GM21786 (cell line): ENCODE data around the gene CFAP251.
A peak's percentile ranks its signal among the peaks of the same experiment; 100 is the strongest.
"Not testable (repeated sequence)": the region's sequence is repeated elsewhere in the genome, so short reads cannot be mapped to it uniquely, and the experiment has no call there.

Experiments
- ATAC-seq: cut with Tn5 transposase; IDR thresholded peaks from one replicate; pipeline ENCODE4 v1.9.1; 2021; ENCODE audit not compliant: unreplicated experiment

CFAP251 gene, protein sequence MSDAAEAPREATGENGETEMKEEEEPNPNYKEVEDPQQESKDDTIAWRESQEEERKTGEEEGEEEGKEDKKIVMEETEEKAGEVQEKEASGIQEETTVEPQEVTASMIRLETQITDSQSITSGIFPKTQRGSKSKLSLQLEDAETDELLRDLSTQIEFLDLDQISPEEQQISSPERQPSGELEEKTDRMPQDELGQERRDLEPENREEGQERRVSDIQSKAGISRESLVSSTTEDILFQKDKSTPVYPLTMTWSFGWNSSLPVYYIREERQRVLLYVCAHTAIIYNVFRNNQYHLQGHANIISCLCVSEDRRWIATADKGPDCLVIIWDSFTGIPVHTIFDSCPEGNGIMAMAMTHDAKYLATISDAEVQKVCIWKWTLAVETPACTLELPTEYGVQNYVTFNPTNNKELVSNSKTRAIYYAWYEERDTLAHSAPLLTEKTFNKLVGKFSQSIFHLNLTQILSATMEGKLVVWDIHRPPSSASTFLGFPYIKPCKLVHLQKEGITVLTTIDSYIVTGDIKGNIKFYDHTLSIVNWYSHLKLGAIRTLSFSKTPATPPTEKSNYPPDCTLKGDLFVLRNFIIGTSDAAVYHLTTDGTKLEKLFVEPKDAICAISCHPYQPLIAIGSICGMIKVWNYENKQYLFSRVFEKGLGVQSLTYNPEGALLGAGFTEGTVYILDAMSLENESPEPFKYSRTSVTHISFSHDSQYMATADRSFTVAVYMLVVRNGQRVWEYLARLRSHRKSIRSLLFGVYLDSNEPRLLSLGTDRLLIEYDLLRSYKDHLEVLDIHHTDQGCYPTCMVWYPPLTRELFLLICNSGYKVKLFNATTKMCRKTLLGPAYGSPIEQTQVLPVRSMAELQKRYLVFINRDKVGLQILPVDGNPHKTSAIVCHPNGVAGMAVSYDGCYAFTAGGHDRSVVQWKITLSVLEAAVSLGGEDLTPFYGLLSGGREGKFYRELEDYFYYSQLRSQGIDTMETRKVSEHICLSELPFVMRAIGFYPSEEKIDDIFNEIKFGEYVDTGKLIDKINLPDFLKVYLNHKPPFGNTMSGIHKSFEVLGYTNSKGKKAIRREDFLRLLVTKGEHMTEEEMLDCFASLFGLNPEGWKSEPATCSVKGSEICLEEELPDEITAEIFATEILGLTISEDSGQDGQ

DNA sequence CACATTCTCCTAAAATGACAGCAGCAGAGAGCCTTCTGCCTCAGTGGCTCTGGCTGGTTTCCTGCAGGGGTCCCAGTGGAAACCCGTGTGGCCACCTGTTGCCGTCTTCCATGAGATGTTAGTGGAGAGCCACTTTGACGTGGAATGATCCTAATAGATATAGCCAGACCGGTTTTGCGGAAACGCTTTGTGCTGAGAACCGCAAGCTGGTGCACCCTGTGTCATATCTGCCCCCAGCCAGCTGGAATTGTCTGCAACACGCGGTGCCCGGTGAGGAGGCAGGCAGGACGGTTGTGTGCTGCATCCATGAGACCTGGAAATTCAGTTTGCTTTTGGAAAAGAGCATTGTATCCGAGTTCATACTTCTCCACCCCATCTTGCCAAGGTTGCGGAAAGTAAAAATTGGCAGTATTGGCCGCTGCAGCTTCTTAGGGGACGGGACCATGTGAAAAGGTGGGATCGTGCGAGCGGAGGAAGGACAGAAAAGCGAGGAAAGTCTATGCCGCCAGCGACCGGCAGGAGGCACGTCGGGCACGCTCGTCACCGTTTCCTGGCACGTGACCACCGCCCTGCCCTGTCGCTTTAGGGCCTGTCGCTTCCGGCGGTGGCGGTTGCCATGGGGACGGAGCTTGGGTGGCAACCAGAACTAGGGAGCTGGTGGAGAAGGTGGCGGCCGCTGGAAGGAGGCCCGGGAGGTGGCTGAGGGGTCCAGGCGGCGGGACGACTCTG lies at the start of gene CFAP251:
CFAP251 (plus strand) TSS at position 643 of the 729 bp plus-strand sequence. CDS start 2,714 bp downstream, outside the sequence.
- ATAC-seq = peak; percentile 78

DNA sequence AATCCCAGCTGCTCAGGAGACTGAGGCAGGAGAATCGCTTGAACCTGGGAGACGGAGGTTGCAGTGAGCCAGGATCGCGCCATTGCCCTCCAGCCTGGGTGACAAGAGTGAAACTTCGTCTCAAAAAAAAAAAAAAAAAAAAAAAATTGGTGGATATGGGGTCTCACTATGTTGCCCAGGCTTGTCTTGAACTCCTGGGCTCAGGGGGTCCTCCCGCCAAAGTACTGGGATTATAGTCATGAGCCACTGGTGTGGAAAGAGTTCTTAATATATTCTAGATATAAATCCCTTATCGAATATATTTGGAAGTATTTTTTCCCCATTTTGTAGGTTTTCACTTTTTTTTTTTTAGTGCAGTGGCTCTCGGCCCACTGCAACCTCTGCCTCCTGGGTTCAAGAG lies 49.2 kb upstream of the CFAP251 start:
- ATAC-seq = not testable (repeated sequence)

DNA sequence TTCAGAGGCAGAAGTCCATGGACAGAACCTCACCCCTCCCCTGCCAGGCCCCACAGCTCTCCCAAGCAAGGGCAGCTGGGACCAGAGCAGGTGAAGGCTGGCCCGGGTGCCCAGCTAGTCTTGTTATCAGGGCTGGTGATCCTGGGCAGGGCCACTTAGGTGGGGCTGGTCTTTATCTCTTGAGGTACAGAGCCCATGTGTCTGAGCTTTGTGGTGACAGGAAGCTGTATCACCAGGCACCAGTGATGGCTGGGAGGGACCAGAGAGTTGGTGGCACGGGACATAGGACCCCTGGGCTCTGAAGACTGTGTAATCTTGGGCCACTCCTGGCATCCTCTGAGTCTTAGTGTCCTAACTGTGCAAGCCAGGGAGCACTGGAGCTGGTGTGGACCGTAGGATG lies 46.9 kb upstream of the CFAP251 start:
- no peak for ATAC-seq

DNA sequence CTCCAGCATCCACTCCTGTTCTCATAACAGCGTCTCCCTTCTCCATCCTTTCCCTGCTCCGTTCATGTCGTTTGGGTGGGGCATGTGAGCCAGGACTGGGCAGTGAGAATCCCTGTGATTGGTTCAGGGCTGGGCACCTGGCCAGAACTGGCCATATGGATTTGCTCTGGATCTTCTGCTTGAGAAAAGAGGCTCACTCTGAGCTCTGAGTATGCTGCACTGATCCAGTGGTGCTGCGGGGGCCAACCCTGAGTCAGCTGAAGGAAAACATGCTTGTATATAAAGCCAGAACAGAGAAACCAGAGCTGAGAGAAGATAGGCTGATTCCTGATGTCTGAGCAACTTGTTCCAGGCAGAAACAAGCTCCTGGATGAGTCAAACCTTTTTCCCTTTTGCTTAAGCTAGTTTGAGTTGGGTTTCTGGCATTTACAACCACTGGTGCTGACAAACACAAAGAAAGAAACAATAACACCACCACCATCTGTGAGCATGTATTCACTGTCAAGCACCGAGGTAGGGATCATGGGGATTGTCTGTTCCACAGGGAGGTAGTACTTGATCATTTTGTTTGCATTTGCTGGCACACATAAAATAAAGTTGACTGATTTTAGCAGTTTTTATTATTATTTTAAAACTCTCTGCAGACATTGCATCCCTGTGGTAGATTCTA lies 45.7 kb upstream of the CFAP251 start:
- no peak for ATAC-seq

DNA sequence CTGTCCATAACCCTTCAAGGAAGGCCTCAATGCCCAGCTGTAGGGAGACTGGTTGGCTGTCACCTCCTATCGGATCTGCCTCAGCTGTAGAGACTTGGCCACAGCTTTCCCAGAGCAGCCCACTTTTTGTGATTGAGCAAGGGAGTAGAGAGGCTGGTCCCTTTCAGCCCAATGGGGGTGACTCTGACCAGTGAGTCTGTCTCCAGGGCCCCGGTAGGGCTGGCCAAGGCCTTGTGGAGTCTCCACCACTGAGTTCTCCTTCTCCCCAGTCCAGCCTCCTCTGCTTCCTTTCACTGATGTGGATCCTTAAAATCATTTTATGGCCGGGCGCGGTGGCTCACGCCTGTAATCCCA lies 45.2 kb upstream of the CFAP251 start:
- ATAC-seq = no peak

DNA sequence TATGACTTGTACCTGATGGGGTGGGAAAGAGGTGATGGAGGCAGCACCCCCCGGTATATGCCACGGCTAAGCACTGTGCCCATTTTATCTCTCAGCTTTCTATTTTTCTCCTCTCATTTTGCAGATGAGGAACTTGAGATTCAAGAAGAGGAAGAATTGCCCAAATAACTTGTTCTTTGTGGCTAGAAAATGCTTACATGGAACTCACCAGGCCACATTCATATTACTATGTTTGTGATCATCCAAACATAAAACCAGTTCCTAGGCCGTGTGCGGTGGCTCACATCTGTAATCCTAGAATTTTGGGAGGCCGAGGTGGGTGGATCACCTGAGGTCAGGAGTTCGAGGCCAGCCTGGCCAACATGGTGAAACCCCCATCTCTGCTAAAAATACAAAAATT lies 44.3 kb upstream of the CFAP251 start:
- no peak for ATAC-seq

DNA sequence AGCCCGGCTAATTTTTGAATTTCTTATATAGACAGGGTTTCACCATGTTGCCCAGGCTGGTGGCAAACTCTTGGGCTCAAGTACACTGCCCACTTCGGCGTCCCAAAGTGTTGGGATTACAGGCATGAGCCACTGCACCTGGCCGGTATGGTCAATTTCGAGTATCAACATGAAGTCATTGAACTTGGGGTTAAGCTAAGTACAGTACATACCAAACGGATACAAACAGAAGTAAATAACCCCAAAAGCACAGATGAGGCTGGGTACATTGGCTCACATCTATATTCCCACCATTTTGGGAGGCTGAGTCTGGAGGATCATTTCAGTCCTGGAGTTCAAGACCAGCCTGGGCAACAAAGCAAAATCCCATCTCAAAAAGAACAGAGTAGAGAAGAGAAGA lies 42.8 kb upstream of the CFAP251 start:
- no peak for ATAC-seq

DNA sequence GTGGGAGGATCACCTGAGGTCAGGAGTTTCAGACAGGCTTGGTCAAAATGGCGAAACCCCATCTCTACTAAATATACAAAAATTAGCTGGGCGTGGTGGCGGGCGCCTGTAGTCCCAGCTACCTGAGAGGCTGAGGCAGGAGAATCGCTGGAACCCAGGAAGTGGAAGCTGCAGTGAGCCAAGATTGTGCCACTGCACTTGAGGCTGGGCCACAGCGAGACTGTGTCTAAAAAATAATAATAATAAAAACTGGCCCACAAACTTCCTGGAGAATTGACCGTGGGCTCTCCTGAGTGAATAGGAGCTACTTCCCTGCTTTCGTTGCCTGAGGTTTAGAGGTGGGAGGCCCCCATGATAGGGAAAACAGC lies 42.3 kb upstream of the CFAP251 start:
- not testable (repeated sequence) for ATAC-seq

DNA sequence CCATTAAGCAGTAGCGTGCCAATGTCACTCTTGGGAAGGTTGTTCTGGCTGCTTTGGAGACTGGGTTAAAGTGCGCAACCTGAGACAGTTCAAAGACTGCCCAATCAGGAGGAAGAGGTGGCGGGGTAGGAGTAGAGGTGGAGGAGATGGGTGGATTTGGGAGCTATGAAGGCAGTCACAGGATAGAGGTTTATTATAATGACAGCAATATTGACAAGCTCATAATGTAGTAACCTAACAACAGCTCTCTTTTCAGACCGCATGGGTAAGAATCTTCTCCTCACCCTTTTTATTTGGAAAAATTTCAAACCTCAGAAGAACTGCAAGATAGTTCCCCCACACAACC lies 35.1 kb upstream of the CFAP251 start:
- ATAC-seq = no peak

DNA sequence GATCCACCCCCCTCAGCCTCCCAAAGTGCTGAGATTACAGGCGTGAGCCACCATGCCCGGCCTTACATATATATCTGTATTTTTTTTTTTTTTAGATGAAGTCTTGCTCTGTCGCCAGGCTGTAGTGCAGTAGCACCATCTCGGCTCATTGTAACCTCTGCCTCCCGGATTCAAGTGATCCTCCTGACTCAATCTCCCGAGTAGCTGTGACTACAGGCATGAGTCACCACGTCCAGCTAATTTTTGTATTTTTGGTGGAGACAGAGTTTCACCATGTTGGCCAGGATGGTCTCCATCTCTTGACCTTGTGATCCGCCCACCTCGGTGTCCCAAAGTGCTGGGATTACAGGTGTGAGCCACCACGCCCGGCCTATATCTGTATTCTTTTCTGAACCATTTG lies 33.3 kb upstream of the CFAP251 start:
- not testable (repeated sequence) for ATAC-seq

DNA sequence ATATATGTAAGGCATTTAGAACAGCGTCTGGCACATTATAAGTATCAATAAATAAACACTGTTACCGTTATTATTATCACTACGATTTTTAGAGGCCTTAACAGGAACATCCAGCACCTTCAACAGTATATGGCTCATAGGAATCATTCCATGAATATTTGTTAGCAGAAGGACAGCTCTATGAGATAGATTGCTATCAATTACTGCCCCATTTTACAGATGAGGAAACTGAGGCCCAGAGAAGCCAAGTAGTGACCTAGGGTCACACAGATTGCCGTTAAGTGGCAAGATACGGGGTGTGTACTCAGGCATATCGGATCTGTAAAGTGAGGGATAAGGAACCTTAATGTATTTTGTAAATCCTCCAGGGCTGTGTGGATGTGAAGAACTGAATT lies 30.3 kb upstream of the CFAP251 start:
- ATAC-seq = no peak

DNA sequence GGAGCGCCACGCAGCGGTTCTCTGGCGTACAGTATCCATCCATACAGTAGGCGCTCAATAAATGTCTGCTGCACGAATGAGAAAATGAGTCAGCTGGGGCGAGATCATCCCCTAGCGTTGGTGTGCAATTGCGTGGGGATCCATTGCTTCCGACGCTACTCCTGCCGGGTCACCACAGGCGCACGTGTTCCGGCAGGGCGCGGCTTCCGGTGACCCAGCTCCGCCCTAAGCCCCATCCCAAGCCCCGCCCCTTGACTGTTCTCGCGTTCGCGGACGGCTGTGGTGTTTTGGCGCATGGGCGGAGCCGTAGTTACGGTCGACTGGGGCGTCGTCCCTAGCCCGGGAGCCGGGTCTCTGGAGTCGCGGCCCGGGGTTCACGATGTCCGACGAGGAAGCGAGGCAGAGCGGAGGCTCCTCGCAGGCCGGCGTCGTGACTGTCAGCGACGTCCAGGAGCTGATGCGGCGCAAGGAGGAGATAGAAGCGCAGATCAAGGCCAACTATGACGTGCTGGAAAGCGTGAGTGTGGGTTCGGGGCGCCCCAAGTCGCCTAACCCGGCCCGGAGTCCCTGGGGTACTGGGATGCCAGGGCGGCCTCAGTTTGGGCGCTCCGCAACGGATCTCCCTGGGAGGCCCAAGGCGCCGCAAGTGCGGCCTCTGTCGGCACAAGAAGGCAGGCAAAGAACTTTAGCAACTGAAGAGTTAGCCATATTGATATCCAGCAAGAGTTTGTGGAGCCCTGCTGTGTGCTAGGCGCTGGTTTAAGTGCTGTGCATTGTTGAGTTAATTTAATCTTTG lies 29.7 kb upstream of the CFAP251 start, which contains the start of gene PSMD9:
PSMD9 (plus strand) TSS at position 313 of the 796 bp plus-strand sequence; CDS start at position 380, 67 bp downstream.
- ATAC-seq = peak; percentile 87

DNA sequence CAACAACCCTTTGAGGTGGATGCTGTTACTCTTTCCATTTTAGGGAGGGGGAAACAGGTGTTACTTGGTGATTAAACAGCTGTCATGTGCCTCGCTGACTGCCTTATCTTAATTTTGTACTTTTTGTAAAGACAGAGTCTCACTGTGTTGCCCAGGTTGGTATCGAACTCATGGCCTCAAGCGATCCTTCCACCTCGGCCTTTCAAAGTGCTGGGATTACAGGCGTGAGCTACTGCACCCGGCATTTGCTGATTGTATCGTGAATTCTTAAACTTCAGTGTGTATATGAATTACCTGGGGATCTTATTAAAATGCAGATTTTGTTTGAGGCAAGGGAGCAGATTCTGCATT lies 29.1 kb upstream of the CFAP251 start:
- ATAC-seq = no peak

DNA sequence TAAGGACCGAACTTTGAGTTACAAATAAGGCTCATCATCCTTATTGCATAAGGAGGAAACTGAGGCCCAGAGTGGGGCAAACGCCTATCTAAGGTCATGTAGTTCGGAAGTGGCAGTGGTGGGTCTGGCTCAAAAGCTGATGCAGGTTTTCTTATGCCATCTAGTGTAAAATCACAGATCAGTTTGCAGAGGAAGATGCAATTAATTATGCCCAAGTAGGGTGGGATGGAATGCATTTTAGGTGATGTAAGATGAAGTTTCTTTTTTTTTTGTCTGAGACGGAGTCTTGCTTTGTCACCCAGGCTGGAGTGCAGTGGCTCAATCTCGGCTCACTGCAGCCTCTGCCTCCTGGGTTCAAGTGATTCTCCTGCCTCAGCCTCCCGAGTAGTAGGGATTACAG lies 28.7 kb upstream of the CFAP251 start:
- ATAC-seq = not testable (repeated sequence)

DNA sequence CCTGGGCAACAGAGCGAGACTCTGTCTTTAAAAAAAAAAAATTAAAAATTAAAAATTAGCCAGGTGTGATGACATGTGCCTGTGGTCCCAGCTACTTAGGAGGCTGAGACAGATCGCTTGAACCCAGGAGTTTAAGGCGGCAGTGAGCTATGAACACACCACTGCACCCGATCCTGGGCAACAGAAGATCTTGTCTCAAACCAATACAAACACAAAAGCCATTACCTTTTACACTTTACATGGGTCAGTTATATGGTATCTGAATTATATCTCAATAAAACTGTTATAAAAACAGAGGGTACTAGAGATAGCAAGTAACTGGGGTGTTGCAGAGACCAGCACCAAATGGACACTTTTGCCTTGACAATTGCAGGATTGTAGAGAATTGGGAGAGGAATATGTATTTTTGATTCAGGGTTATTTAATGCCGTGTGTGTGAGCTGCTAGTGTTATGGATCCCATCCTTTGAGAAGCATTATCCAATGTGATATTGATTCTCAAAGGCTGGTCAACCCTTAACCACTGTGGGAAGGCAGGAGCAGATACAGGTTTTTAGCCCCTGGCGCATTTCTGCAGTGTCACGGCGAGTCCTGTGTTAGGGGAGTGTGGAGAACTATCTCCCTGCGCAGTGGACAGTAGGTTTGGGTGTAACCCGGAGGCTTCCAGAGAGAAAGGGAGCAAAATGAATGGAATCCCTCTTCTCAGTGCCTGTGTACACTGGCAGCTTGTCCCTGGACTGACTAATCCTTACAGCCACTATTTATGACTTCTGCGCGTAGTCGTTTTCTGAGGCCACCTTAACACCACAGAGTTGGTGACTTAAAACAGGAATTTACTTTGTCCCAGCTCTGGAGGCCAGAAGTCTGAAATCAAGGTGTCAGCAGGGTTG lies 25.5 kb upstream of the CFAP251 start:
- no peak for ATAC-seq

DNA sequence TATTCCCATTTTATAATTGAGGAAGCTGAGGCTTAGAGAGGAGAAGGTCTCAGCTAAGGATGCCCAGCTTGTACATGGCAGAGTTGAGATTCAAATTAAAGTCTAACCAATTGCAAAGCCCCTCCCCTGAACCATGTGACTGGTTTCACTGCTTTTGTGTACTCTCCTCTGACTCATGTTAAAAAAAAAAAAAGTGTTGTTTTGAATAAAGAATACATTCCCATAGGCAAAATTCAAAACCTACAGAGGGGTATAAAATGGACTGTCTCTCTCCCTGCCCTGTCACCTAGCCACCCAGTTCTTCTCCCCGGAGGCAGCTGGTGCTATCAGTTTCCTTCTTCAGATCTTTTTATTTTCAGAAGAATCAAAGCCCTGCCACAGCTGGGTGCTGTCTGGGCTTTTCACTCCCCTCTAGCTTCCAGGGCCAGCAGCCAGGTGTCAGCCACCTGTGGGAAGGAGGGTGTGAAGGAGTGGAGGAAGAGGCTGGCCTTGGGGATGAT lies 24.4 kb upstream of the CFAP251 start:
- ATAC-seq = no peak

DNA sequence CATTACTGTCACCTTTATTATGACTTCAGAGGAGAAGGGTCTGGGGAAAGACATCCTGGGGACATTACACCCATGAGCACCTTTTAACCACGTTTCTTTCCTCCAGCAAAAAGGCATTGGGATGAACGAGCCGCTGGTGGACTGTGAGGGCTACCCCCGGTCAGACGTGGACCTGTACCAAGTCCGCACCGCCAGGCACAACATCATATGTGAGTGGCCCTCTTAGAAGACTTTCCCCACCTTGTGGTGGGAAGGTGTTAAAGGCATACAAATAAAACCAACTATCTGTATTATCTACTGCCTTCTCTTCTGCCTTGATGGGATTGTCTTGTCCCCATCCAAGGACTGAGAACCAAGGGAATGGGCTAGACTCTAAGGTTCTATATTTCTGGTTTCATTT lies 23.8 kb upstream of the CFAP251 start:
- no peak for ATAC-seq

DNA sequence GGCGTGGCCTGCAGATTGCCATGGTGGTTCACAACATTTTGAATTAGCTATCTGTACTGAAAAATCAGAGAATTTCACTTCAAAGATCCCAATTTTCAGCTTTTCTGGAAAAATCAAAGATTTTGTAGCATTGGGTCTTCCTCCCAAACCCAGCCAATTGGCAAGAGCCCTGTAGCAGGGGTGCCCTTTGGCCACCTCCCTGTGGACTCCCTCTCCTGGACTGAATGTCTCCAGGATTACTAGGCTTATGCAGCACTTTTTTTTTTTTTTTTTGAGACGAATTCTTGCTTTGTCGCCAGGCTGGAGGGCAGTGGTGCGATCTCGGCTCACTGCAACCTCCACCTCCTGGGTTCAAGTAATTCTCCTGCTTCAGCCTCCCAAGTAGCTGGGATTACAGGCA lies 20.1 kb upstream of the CFAP251 start:
- ATAC-seq = no peak

DNA sequence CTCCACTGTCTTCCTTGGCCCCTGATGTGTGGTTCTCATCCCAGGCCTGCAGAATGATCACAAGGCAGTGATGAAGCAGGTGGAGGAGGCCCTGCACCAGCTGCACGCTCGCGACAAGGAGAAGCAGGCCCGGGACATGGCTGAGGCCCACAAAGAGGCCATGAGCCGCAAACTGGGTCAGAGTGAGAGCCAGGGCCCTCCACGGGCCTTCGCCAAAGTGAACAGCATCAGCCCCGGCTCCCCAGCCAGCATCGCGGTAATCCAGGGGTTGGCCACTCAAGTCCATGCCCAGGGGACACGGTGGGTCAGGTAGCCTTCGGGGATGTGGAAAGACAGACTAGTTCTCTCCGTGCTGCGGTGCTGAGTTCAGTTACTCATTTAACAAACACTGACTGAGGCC lies 18.8 kb upstream of the CFAP251 start:
- ATAC-seq = no peak
